ENCODE data around the gene PIK3CD. TPM values are rescaled to one million over a fixed set of nuclear protein-coding genes. Genes with fewer than 3 reads are reported as not detected.
"Not testable (repeated sequence)": the region's sequence is repeated elsewhere in the genome, so short reads cannot be mapped to it uniquely, and the experiment has no call there.

The PIK3CD gene
- total RNA-seq, 1 donor from 2014 or later, result 10.6 TPM

DNA sequence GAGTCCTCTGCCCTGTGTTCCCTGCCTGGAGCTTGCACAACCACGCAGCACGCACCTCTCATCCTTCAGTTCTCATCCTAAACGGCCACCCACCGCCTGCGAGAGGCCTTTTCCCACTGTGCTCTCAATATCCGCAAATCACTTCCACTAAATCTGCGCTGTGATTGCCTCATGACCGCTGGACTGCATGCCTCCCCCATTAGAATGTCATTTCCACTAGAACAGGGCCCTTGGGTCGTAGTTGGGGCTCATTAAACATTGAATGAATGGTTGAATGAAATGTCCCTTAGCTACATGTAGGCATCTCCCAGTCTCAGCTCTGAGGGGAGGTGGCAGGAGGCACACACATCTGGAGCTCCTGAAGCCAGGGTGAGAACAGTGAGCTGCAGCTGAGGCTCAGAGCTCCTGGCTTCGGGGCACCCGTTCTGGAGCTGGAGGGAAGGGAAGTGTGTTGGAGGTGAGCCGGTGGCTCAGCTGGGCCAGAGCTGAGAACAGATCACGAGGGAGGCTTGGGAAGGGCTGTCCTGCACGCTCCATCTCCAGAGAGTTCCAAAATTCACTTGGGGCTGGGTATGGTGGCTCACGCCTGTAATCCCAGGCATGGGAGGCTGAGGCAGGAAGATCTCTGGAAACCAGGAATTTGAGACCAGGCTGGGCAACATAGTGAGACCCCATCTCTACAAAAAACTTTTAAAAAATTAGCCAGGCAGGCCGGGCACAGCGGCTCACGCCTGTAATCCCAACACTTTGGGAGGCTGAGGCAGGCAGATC is 32.4 kb upstream of the PIK3CD start:
- no peak for FAIRE-seq

DNA sequence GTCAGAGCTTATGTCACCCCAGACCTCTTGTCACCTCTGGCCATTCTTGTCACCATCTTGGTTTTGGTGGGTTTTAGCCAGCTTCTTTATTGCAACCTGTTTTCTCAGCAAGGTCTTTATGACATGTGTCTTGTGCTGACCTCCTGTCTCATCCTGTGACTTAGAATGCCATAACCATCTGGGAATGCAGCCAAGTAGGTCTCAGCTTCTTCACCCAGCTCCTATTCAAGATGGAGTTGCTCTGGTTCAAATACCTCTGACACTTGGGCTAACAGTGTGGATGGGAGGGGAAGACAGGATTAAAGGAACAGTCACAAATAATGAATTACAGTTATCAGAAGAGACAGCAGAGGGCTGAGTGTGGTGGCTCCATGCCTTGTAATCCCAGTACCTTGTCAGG is 30.5 kb upstream of the PIK3CD start:
- FAIRE-seq (no peak), DNase-seq (ENCODE audit: low spot score in 2 of 2) (no peak)

More for the DNA sequence above, 32.4 kb upstream of the PIK3CD start:
- no peak for DNase-seq (ENCODE audit: low spot score in 2 of 2)

GRCh38 chr1:9624081-9624480 is 27.4 kb upstream of the PIK3CD start:
- no peak for FAIRE-seq
- no peak for DNase-seq (ENCODE audit: low spot score in 2 of 2)

DNA sequence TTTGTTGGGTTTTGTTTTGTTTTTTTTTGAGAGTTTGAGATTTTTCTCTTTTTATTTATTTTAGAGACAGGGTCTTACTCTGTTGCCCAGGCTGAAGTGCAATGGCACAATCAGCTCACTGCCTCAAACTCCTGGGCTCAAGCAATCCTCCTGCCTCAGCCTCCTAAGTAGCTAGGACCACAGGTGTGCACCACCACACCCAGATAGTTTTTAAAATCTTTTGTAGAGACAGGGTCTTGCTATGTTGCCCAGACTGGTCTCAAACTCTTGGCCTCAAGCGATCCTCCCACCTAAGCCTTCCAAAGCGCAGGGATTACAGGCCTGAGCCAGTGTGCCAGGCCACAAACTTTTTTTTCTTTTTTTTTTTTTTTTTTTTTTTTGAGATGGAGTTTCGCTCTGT is 26.5 kb upstream of the PIK3CD start:
- not testable (repeated sequence) for DNase-seq (ENCODE audit: low spot score in 2 of 2); FAIRE-seq

GRCh38 chr1:9626201-9626608 is 25.3 kb upstream of the PIK3CD start:
- DNase-seq (ENCODE audit: low spot score in 2 of 2) (peak in 1 of 2 donors; percentile 27), FAIRE-seq (no peak)

GRCh38 chr1:9628541-9629444 is 22.7 kb upstream of the PIK3CD start:
- FAIRE-seq (no peak), DNase-seq (ENCODE audit: low spot score in 2 of 2) (peak in 1 of 2 donors; percentile 13)

DNA sequence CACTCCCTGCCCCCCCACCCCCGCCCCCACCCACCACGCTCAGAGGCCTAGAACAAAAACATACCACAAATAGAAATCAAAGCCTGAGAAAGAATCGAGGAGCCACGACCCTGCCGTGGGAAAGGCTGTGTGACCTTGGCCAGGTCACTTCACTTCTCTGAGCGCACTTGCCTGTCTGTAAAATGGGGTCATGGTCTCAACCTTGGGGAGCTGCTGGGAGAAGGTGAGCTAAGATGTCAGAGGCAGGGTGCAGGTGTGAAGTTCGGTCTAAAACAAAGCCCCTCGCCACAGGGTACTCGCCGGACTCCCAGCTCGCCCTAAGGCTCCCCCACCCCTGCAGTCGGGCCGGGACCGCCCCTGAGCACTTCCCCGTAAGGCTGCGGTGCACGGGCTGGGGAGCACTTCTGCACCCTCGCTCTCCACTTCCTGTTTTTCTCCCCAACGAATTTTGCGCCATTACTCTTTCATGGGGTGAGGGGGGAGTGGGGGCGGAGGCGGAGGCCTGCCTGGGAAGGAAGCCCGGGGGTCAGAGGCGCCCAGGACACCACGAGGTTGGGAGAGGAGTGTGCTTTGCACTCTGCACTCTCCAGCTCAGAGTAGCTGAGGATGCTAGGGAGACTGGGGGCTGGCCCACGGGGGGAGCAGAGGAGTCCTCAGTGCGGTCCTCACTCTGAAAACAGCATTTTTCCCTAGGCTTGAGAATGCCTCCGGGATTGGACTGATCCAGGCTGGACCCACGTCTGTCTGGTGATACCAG is 21.9 kb upstream of the PIK3CD start:
- DNase-seq (ENCODE audit: low spot score in 2 of 2) (peak in 1 of 2 donors; percentile 24), FAIRE-seq (no peak)

GRCh38 chr1:9630331-9631111 is 21.0 kb upstream of the PIK3CD start:
- FAIRE-seq (no peak), DNase-seq (ENCODE audit: low spot score in 2 of 2) (no peak)

GRCh38 chr1:9631613-9632012 is 19.9 kb upstream of the PIK3CD start:
- DNase-seq (ENCODE audit: low spot score in 2 of 2), result no peak
- FAIRE-seq, result no peak

GRCh38 chr1:9633493-9633892 is 18.0 kb upstream of the PIK3CD start:
- DNase-seq (ENCODE audit: low spot score in 2 of 2) (no peak), FAIRE-seq (no peak)

GRCh38 chr1:9634582-9634981 is 16.9 kb upstream of the PIK3CD start:
- no peak for DNase-seq (ENCODE audit: low spot score in 2 of 2)
- FAIRE-seq, result no peak

DNA sequence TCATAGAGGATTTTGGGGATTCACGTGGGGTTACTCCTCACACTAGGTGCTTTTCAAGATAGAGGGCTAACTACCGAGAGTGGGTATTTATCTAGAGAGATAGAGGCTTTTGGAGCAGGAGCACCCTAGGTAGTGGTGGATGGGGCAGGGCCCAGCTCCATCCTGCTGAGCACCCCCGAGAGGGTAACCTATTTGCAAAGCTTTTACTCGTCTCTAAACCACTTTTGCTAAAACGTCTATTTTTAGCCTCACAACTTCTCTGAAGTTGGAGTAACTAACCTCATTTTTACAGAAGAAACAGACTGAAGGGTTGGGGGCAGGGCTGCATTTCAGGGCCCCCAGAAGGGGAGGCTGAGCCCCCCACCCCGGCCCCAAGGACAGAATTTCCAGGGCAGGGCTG is 12.3 kb upstream of the PIK3CD start:
- DNase-seq (ENCODE audit: low spot score in 2 of 2) (no peak), FAIRE-seq (no peak)

DNA sequence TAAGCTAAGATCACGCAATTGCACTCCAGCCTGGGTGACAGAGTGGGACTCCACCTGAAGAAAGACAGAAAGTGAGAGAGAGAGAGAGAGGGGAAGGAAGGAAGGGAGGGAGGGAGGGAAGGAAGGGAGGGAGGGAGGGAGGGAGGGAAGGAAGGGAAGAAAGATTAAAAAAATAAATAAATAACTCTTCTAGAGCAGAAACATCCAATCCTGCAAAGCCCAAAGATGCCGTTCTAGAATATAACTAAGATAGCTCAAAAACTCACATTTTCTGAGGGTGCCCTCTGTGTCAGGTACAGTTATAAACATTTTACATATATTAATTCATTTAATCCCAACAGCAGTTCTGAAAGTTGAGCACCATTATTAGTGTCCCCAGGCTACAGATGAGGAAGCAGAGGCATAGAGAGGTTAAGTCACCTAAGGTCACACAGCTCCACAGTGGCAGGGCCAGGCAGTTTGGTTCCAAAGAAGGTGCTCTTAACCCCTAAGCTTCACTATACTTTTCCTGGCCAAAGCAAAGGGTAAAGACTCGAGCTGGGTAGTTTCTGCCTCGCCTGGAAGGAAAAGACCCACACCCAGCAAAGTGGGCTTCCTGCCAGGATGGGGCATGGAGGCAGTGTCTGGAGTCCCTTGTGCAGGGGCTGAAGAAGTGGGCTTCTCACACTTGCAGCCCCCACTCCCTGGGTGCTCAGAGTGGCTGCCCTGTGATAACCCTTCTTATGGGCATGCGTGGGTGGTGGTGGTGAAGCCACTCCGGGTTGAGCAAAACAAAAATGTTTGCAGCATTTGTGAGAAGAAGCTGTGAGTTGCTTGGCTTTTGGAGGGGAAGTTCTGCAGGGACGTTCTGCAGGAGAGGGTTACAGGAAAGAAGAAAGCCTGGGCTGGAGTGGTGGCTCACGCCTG is 7.9 kb upstream of the PIK3CD start:
- no peak for FAIRE-seq
- no peak for DNase-seq (ENCODE audit: low spot score in 2 of 2)

GRCh38 chr1:9646037-9646436 is 5.5 kb upstream of the PIK3CD start:
- FAIRE-seq (no peak), DNase-seq (ENCODE audit: low spot score in 2 of 2) (no peak)

DNA sequence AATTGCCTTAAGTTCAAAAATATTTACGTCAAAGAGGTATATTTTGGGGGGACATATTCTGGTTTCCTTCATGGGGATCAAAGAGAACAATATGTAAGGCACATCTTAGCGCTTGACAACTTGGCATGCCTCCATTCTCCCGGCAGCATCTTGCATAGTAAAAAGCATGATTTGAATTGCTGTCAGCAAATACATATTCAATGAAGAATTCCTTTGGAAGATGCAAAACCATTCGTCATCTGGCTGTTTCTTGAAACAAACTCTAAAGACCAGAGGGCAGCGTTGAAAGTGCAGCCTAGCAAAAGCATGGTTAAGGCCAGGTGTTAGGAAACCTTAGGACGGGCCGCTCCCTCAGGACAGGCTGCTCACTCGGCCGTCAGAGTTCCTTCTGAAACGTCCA is 3.4 kb upstream of the PIK3CD start:
- FAIRE-seq (no peak), DNase-seq (ENCODE audit: low spot score in 2 of 2) (no peak)

GRCh38 chr1:9649769-9650168 is 1.8 kb upstream of the PIK3CD start:
- DNase-seq (ENCODE audit: low spot score in 2 of 2), result no peak
- FAIRE-seq, result no peak

DNA sequence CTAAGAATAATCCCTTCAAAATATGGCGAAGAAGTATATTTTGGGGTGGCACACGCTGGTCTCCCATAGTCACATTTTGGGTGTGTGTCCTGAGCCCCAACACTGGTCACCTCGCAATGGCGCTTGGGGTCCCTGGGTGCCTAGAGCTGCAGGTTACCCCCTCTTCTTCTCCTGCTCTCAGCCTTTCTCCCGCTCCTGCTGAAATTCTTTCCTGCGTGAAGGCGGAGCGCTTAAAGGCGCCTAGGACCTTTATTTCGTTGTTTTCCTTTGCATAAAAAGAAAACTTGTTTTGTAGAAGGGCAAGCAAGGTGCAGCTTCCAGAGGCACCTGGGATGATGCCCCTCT is 339 bp upstream of the PIK3CD start:
- no peak for FAIRE-seq

GRCh38 chr1:9652379-9653209 is 1.1 kb downstream of the PIK3CD start:
- FAIRE-seq (no peak), DNase-seq (ENCODE audit: low spot score in 2 of 2) (no peak)

More for the DNA sequence above, 339 bp upstream of the PIK3CD start:
- DNase-seq (ENCODE audit: low spot score in 2 of 2), result no peak
